GM21723 (cell line): ENCODE results near the gene SLC27A5.
"Not testable (repeated sequence)": the region's sequence is repeated elsewhere in the genome, so short reads cannot be mapped to it uniquely, and the experiment has no call there.

ENCODE experiments used
- ATAC-seq: cut with Tn5 transposase; IDR thresholded peaks from one replicate; pipeline ENCODE4 v1.9.1; 2021; ENCODE audit warnings: mild to moderate bottlenecking, moderate library complexity; ENCODE audit not compliant: unreplicated experiment

The SLC27A5 gene

DNA sequence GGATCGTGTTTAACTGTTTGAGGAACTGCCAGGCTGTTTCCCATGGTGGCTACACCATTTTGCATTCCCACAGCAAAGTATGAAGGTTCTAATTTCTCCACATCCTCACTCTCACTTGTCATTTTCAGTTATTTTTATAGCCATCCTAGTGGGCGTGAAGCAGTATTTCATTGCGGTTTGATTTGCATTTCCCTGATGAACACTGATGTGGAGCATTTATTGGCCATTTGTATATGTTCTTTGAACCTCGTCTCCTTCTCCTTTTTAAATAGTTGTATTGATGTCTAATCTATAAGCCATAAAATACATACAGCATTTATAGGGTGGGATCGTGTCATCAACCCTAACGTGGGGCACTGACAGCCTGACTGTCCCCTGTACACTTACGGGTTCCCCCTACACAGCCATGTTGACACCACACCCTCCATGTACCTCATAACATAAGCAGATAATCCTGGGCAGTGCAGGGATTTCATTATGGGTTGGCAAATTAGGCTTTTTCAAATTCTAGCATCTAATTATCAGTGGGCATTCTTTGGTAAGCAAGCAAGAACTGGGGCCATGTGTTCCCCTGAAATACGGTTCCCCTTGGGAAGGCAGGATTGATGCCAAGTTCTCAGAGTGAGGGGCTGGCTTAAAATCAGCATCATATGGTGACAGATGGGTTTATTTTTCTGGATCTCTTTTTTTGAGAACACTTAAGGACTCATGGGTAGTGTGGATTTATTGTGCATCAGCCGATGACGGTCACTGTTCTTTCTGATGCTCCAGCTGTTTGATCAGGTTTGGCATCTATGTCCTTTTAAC is 19.4 kb upstream of the SLC27A5 start:
- no peak for ATAC-seq

GRCh38 chr19:58529405-58529804 is 17.6 kb upstream of the SLC27A5 start:
- ATAC-seq = no peak

DNA sequence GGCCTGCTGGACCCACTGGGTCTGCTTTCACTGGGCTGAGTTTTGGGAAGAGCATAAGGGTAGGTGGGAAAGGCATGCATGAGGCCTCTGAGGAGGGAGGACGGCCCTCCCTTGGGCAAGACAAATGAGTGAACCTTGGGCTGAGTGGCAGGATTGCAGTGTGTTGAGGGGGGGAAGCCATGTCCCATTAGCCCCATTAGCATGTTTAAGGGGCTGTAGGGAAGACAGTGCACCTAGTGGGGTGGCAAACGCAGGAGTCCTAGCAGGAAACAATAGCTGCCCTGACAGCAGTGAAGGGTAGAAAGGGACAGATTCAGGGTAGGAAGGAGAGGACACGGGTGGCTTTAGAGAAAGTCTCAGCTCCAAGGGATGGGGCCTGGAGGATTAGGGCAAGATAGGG is 10.9 kb upstream of the SLC27A5 start:
- no peak for ATAC-seq

GRCh38 chr19:58521651-58522050 is 9.9 kb upstream of the SLC27A5 start:
- no peak for ATAC-seq

GRCh38 chr19:58520257-58520599 is 8.4 kb upstream of the SLC27A5 start:
- ATAC-seq = no peak

DNA sequence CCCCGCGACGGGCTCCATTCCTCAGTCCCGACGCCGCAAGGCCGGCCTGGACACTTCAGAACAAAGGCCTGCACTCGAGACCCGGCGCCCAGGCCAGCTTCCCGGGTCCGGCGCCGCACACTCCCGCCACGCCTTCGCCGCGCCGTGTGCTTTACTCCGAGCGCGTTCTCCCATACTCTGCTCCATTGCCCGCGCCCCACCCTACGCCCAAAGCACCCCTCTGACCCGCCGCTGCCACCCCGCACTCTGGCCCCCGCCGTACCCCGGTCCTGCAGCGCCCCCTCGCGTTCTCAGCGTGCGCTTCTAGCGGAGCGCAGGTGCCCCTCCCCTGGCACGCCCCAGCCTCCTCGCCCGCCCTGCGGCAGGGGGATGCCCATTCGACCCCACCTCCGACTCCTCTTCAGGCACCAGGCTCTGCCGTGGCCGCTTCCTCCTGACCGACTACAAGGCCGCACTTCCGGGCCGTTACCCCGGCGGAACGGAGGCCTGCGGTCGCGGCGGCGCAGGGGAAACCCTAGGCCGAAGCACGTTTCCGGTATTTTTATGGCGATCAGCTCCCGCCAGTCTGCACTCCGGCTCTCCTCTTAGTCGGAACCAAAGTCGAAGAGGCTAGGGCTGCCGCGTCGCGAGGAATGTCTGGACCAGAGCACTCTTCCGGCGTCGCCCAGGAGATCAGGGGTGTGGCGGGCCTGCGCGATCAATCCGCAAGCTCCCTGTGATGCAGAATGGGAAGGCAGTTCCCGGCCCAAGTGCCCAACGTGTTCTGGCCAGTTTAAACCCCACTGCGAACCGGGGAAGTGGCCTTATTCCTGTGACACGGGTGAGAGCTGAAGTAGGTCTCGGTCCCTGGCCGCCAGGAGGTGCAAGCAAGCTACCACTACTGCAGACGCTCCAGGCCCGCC is 7.8 kb upstream of the SLC27A5 start, which contains the start of gene ZBTB45:
Gene ZBTB45 (minus strand): TSS at position 456 of the 902 bp plus-strand sequence. CDS start 2,137 bp downstream, outside the sequence.
- ATAC-seq = peak; percentile 65

GRCh38 chr19:58519087-58519354 is 7.2 kb upstream of the SLC27A5 start:
- peak; percentile 23 for ATAC-seq

DNA sequence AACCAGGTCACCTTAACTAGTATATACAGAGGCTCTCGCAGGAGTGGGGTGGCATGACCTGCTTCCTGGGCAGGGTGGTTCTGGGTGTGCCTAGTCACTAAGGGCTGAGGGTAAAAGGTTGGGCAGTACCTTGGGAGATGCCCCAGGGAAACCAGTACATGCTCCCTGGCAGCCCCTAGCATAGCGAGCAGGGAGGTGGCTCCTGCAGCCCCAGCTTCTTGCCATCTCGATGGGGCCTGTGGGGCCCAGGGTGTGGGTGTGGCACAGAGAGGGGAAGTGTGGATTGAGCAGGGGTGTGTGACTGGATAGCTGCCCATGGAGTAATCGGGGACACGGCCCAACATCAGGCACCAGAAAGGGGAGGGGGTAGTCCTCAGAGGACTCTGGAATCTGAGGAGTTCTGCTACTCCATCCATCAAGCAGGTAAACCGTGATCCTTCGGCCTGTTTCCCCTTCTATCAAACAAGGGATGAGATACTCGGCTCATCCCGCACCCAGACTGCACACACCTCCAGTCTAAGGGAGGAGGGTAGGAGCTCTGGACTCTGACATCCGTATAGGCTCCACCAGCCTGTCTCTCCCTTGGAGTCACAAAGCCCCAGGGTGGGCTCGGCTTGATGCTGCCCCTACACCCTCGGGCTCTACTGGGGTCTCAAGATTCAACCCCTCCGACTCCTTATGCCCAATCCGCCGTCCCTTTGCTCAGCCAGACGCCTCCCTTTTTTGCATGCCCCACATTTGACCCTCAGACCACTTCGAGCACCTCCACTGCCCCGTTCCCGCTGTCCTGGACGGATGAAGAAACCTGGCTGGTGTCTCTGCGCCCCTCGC is 6.7 kb upstream of the SLC27A5 start:
- ATAC-seq = no peak

- ATAC-seq = no peak
These were observed 5.4 kb upstream of the SLC27A5 start for GRCh38 chr19:58516964-58517833.

- ATAC-seq = no peak
These were observed 4.5 kb upstream of the SLC27A5 start for GRCh38 chr19:58516246-58516836.

DNA sequence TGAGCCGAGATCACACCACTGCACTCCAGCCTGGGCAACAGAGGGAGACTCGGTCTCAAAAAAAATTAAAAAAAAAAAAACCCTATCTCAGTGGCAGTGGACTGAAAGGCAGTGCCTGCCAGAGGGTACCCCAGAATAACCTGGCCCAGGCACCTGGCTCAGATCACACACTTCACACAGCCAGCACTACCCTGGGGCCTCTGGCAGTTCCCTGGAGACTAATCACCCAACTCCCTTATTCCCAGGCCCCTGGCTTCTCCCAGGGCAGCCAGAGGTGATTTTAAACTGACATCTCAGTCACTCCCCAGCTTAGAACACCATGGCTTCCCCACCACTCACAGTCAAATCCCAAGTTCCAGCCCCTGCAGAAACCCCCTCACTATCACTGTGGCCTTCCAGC is 3.5 kb upstream of the SLC27A5 start:
- no peak for ATAC-seq

GRCh38 chr19:58514564-58515022 is 2.8 kb upstream of the SLC27A5 start:
- ATAC-seq = no peak

DNA sequence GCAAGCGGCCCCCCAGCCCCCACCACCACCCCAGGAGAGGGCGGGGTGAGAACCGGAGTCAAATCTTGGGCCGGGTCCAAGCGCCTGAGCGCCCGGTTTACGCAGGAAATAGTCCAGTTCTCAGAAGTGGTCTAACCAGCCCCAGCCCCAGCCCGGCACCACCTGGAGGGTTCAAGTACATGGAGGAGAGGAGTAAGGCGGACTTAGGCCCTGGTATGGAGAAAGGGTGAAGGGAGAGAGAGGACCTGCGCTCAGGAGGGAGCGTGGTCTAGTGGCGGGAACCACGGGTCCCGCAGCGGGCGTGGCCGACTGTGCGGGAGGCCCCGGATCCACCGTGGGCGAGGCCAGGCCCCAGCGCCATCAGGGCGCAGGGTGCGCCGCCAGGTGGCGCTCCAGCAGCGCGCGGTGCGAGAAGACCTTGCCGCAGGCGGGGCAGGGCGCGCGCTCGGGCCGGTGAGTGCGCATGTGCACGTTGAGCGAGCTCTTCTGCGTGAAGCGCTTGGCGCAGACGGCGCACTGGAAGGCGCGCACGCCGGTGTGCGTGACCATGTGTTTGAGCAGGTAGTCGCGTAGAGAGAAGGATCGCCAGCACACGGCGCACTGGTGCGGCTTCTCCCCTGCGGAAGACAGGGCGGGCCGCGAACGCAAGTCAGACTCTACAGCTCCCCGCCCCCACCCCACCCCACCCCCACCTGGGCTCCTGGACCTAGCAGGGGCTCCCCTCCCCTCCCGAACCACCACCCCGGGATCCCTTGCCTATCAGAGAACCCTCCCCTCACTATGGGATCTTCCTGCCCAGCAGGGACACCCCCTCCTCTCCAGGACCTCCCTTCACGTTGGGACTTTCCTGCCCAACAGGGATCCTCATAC is 2.1 kb upstream of the SLC27A5 start:
- ATAC-seq = peak; percentile 64

DNA sequence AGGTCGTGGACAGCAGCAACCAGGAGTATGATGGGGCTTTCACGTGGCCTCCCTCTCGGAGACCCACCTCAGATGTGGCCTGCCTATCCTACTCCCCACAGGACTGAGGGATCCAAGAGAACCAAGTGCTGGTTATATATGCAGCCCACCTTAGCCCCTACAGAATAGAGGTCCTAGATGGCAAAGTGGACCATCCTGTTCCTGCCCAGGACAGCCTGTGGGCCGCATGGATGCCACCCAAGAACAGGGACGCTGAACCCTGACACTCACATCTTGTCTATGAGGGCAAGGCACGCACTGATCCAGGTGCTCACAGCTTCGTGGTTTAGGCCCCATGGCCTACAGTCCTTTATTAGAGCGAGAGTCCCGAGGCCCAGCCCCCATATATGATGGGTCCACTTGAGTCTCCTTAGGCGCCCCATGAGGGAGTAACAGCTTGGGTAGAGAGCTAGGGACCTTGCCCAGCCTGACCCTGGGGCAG is 1.5 kb upstream of the SLC27A5 start:
- no peak for ATAC-seq

DNA sequence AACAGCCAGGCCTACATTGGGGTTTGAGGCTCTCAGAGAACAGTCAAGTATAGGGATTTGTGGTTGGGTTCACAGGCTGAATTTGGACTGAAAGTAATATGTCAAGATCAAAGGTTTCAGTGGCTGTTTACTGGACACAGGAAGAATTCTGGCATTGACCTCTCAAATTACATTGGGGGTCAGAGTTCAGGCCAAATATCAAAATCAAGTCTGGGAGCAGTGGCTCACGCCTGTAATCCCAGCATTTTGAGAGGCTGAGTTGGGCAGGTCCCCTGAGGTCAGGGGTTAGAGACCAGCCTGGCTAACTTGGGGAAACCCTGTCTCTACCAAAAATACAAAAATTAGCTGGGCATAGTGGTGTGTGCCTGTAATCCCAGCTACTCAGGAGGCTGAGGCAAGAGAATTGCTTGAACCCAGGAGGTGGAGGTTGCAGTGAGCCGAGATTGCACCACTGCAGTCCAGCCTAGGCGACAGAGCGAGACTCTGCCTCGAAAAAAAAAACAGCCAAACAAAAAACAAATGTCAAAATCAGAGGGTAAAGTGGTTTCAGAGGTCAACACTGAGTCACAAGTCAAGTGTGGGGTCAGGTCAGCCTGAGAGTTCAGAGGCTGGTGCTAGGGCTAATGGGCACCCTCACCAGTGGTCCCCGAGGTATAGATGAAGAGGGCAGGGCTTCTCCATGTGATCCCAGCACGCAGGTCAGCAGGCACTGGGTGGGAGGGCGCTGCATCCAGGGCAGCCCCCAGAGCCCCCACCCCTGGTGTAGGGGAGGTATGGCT is 1.5 kb downstream of the SLC27A5 start:
- no peak for ATAC-seq

GRCh38 chr19:58509731-58510083 is 2.1 kb downstream of the SLC27A5 start:
- ATAC-seq = no peak

- not testable (repeated sequence) for ATAC-seq
These were observed 4.1 kb downstream of the SLC27A5 start for GRCh38 chr19:58507602-58508223.

GRCh38 chr19:58500242-58500641 is 11.6 kb downstream of the SLC27A5 start:
- ATAC-seq = no peak
